Activated CD4-positive, CD25-positive, alpha-beta regulatory T cell treated with anti-CD3 and anti-CD28 coated beads, Interleukin-2, amount 50 U/mL, for 24 hours (primary cell): ENCODE data around the gene LRP8.

Experiments
- ATAC-seq, 2 donors: fragments of 150-1000 bp; cut with Tn5 transposase; one replicate each; pipeline ENCODE4 v1.10.0; 2021; ENCODE audit warnings: mild to moderate bottlenecking in 1 of 2, moderate library complexity in 1 of 2

The LRP8 gene

DNA sequence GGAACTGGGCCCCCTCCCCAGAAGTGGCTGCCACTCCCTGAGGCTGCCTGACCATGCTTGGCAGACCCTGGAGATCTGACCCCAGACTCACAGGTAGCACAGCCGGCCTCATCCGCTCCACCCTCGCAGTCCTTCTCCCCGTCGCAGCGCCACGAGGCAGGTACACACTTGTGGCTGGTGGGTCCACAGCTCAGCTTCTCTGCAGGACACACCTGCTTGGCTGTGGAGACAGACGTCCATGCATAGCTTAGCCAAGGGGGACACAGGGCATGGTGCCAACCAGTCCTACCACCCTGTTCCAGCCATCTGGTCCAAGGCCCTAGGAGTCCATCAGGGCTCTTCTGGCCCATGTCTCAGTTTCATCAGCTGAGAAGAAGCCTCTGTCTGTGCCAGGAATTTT, 47.4 kb downstream of the LRP8 start:
- ATAC-seq, result no peak

DNA sequence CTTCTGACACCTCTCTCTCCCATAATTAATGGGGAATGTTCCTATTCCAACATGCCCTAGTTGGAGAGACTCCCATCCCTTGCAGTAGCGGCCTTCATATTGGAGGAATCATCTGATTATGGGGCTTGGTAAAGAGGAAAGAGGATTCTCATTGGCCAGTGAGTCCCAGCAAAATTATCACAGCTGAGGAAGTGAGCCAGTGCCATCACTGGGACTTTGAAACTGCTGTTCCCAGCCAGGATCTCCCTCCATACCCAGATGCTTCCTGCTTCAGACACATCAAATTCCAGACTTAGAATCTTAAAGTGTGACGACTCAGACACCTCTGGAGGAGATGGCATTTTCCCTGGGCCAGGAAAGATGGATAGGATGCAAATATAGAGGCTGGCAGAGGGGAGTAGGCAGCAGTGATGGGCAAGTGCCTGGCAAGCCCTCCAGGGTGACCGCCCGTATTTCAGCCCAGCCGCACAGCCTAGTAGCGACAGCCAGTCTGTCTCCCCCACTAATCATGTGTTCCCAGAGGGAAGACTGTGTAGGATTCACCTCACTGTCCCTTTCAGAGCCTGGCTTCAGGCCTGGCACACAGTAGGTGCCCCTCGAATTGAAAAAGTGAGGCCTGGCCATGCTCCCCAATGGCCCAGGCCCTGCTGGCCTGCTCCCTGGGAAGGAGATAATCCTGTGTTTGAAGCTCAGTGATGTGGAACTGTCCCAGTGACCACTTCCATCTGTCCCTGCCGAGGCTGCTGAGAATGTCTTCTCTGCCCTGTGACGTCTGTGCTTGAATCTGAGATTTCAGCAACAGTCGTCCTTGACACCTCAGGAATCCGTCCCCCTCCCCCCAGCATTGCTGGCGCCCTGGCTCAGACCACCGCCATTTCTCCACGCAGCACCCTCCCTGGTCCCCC, 48.3 kb downstream of the LRP8 start:
- ATAC-seq, result no peak

DNA sequence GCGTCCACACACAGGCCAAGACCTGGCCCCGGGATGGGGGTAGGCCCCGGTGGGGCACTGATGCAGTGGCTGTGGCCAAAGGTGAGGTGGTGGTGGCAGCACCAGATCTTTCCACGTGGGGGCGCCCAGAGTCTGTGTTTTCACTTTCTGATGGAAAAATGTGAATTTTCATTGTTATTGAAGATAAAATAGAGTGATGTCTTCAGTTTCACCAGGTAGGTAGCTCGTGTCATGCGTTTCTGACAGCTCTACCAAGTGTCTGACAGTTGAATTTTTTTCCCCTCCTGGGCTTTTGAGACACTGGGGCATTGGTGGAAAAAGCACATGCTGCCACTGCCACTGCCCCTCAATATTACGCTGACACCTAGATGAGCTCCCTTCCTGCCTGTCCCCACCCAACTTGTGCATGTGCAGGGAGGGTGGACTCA, 49.6 kb downstream of the LRP8 start:
- peak; percentile 64 to 65 for ATAC-seq

DNA sequence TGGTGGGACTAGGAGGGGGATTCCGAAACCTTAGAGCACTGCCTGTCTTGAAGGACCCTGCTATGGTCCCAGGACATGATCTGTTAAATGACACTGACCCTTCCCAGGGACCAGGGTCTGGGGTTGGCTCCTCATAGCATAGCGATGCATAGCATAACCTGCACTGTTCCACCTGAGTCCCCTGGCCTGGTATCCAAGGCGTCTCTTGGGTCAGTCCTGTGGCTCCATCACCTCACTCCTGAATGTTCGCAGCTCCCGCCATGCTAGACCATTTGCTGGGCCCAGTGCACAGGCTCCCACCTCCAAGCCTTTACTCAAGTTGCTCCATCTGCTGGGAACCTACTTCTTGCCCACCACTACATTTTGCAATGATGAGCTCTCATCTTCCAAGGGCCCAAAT, 50.5 kb downstream of the LRP8 start:
- ATAC-seq, result no peak

DNA sequence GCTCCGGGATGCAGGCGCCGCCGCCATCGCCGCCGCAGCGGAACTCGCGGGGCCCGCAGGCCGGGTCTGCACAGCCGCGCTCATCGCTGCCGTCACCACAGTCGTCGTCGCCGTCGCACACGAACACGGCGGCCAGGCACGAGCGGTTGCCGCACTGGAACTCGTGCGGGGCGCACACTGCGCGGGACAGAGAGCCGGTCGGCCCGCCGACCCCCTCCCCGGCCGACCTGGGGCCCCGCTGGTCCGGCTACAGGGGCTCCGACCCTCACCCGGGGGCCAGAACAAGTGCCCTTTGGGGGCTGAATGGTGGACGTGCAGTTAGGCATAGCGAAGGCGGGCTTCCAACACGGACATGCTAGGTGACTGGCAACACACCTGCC, 51.0 kb downstream of the LRP8 start:
- no peak for ATAC-seq

DNA sequence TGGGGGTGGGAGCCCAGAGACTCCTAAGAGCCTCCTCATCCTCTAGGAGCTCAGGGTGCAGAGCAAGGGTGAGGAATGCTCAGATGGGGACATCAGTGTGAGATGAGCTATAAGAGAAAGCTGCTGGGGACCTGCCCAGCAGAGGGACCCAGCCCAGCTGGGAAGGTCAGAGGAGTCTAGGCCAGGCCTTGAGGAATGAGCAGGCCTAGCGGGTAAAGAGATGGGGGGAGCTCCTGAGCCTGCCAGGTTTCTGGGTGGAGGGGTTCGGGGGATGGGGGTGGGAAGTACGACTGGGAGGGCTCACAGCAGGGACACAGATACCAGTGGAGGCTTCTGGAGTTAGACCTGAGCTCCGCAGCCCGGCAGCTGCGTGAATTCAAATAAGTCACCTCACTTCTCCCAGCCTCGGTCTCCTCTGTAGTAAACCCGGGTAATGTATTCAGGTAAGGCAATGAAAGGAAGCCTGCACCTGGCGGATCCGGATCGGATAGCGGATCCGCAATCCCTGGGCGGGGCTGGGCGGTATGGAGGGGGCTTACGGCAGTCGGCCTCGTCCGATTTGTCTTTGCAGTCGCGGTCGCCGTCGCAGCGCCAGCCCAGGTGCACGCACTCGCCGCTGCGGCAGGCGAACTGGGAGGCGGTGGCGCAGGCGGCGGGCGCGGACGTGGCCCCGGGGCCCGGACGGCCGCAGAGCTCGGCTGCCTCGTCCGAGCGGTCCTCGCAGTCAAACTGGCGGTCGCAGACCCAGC, 51.5 kb downstream of the LRP8 start:
- no peak for ATAC-seq

DNA sequence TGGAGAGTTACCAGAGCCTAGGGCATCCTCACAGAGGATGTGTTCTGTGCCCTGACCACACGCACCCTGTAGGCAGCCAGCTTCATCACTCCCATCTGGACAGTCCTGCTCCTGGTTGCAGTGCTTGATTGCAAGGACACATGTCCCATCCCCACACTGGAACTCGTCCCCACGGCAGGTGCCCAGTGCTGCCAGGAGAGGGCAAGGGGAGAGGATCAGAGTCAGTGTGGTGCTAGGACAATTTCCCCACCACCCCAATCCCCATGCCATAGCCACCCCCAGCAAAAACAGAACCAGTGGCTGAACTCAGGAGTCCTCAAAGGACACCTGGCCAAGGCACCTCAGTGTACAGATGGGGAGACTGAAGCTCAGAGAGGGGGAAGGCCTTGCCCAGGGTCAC, 52.3 kb downstream of the LRP8 start:
- no peak for ATAC-seq

DNA sequence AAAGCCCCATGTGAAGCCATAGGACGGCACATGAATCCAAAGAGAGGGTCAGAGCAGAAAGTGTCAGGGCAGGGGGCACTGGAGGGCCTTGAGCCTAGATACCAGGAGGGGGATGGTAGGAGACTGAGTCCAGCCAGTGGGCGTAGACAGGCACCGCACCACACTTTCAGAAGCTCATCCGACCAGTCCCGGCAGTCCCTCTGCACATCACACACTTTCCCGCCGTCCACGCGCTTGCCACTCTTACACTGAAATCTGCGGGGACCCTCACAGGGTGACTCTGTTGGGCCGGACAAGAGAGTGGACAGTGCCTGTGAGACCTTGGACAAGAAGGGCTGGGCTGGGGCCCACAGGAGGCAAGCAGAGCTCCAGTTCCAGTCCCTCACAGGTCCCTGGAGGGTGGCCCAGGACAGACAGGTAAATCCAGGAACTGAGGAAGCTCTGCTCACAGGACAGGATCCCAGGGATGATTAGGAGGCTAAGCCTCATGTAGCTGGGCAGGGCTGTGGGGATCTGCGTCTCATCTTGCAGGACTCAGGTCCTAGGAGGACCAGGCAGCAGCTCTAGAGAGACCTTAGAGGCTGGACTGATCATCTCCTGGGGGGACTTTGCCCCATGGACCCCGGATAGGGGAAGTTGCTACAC, 53.2 kb downstream of the LRP8 start:
- ATAC-seq, result no peak

DNA sequence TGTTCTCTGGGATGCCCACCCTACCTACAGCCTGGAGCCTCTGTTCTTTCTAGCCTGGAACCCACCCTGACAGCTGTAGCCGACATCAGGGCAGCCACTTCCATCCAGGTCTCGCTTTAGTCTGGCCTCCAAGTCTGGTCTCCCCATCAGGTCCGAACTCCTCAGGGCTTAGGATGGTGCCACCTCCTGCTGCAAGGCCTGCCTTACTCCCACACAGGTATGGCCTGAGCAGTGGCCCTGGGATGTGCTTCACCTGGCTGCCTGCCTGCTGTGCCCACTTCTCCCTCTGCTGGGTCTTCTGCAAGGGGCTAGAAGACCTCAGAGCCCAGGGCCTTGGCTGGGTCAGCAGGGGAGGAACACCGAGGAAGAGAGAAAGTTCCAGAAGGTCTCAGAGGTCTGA, 53.8 kb downstream of the LRP8 start:
- ATAC-seq, result no peak

DNA sequence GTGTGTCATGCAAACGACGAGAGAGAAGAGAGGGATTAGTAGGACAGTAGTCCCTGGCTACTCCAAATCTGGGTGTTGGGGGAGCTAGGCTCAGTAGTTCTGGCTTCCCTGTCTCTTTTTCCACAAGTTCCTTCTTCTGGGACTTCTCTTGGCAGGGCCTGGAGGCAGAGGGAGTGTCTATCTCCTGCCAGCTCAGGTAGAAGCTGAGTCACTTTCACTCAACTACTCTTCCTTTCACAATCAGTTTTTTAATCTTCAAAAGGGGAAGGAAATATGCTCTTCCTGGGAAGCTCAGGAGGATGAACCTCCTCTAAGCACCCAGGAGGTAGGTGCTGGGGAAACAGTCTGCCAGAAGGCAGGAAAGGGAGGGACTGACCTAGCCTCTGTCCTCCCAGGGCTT, 54.3 kb downstream of the LRP8 start:
- ATAC-seq, result no peak

DNA sequence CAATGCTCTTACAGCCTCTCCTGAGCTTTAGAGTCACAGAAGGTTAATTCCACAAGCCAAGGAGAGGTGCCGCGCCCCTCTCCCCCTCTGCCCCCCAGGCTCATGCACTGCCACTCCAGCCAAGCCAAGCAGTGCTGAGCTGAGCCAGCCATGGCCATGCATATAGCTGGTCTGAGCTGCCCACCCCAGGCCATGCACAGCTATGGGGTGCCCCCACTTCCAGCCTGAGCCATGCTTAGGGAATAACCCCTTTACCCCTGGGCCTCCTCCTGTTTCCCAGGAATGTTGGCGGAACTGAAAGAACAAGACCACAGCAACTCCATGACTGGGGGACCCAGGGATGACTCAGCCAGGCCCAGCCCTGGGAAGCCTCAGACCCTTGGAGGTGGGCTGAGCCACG, 55.5 kb downstream of the LRP8 start:
- ATAC-seq, result no peak

DNA sequence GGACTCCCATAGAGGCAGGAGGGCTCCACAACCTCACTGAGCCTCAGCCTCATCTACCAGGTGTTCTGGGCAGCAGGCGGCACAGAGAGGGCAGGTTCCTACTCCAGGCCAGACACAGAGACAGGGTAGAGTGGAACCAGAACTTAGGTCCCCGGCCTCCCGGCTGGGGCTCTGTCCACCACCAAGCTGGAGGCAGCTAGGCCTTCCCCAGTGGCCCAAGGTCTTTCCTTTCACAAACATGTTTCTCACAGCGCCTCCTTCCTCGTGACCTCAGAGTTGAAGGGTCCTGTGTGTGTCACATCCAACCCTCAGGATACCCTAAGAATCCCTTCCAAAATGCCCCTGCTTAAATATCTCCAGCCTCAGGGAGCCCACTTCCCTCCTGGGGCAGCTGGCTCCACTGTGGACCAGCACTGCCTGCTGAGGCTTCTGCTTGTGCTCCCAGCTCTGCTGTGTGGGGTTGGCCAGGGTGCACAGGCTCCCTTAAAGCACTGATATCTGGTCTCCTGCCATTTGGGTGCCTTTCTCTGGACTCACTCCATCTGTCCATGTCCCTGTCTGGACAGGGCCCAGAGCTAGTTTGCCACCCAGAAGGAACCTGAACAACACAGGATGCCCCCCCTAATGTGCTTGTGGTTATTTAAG, 56.3 kb downstream of the LRP8 start:
- no peak for ATAC-seq

DNA sequence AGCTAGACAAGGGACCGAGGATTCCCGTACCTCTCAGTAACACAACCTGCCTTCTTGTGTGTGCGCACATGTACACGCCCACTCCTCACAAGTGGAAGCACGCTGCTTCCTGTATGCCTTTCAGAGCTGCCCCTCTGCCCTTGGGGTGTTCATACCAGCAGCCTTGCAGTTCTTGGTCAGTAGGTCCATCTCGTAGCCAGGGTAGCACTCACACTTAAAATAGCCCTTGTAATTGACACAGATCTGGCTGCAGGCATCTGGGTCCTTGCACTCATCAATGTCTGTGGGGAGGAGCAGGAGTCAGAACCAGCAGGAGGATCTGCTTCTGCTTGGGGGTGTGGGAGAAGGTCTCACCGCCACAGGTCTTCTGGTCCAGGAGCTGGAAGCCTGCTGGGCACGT, 57.0 kb downstream of the LRP8 start:
- no peak for ATAC-seq

DNA sequence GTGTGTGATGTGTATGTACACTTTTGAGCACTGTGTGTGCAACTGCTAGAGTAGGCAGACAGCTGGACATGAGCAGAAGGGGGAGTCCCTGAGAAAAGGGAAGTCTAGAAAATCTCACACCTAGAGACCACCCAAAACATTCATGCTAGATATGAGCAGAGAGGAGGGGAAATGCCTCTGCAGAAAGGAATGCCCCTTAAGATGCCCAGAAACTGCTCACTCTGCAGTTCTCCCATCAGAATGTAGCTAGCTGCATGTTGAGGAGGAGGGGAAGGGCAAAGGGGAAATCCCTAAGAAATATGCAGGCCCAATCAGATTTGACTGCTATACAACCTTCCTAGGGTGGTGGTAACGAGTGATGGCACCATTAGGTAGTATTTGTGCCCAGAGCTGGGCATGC, 57.8 kb downstream of the LRP8 start:
- ATAC-seq, result peak; percentile 45 to 48

DNA sequence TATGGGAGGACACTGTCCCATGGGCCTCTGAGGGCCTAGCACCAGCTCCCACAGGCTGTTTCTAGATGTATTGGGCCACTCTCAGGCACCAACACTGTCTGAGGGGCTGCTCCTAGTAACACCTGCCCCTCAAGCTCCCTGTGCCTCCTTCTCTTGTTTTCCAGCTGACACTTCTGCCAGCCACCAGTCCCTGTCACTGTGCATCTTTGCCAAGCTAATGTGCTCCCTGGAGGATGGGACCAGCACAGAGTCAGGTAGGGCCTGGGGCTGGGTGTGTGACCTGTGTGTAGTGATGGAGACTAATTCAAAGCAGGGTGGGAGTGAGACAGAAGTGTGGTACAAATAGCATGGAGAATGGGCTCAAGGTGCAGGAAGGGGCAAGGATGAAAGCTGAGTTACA, 60.1 kb downstream of the LRP8 start:
- no peak for ATAC-seq

DNA sequence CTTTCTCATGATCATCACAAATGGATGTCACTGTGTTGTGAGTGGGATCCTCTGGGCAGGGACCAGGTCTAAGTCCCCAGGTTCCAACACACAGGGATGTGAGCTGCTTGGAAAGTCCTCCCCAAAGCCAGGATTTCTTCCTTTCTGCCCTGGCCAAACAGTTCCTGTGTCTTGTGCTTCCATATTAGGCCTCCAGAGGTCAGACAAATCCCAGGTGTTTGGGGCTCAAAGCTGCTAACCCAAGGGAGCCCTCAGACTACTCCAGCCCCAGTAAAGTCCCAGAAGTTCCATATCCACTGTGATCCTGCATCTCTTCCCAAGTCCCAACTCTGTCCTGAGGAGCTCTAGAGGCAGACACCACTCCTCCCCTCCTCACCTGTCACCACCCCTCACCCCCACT, 61.8 kb downstream of the LRP8 start:
- no peak for ATAC-seq

DNA sequence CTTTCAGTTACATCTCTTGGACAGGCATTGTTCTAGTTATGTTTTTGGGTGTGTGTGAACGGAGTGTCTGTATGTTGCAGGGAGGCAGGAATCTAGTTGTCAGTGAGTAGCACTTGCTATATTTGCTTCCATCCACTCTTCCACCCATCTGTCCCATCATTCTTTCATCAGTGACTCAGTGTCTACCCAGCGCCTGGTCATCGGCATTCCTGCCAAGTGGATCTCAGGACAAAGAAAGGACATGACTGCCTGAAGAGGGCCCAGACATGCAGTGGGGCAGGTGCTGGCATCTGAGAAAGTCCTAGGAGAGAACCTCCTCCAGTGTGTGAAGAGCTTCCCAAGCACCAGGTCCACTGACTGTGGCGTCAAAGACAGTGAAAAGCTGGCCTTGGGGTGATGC, 62.3 kb downstream of the LRP8 start:
- ATAC-seq, result no peak

DNA sequence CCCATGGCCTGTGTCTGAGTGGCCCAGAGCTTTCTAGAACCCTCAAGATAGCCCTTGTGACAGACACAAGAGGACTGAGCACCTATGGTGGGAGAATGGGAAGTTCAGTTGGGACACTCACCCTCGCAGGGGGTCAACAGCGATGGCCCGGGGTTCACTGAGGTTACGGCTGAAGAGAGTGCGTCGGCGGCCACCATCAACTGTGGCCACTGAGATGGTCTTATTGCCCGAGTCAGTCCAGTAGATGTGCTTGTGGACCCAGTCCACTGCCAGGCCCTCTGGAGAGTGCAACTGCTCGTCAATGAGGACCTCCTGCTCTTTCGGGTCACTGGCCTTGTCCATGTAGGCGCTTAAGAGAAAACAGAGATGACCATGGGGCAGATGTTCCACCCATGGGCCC, 63.8 kb downstream of the LRP8 start:
- no peak for ATAC-seq

DNA sequence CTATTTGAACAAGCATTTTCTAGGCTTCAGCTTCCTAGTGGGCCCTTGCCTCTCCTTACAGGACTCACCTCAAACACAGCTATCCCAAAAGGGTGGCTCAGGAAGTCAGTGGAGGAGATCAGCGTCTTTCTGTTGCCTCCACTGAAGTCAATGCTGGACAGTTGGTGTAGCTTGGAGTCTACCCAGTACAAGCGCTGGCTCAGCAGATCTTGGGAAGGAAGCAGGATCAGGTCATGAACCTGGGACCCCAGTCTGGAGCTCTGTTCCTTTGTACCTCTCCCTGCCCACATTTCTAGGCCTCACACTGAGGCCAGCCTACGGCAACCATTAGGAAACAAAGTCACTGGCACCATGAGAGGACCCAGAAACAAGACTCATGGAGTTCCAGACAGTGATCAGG, 65.9 kb downstream of the LRP8 start:
- no peak for ATAC-seq

DNA sequence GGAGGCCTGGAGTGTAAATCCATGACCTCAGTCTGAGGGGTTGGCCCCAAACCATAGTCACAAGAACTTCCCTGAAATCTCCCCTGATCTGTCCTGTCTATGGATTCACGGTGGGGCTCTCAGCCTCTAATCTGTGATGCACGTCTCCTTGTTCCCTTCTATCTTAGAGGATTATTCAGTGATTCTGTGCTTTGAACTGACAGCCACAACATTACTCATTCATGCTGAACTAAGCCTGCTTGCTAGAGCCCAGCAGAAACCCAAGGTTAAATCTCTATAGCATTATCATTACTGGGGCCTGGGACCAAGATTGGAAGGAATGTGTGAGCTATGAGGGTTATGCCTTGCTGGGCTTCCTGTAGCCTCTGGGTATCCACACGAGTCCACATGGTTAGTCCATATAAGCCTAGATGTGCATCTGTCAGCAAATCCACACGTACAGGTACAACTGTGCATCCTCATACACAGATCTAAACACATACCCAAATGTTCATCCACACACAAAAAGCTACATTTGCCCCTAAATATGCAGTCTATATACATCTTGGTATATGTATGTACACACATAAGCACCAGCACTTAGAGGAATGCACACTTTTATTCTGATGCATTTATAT, 67.1 kb downstream of the LRP8 start:
- no peak for ATAC-seq

DNA sequence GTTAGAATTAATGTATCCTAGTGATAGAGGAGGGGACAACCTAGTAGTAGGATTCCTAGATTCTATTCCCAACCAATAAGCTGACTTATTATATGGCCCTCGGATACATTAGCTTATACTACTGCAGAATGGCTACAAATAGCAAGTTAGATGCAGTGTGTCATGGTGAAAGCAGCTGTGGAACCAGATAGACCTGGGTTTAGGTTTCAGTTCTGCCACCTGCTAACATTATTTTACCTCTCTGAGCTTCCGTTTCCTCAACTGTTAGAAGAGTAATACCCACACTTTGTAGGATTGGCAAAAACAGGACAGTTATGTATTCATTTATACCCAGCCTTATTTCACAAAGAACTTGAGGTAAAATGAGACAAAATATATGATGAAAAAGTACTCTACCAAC, 67.9 kb downstream of the LRP8 start:
- ATAC-seq, result no peak

DNA sequence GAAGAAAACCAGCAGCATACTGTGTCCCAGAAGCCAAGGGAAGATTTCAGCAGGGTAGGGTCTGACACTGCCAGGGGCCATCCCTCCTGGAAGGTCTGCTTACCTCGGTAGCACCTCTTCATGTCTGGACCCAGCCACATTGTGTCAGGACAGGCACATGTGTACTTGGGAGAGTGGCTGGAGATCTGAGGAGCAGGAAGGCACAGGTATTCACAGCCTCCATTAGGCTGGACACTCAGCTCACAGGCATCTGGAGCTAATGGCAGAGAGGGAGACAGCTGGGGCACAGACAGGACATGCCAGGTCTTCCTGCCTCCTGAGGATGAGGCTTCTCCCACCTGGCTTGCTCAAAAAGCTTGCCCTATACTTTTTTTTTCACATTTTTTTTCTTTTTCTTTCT, 69.7 kb downstream of the LRP8 start:
- ATAC-seq, result no peak
